HG02938 (cell line): ENCODE results near the gene COG7.
A peak's percentile ranks its signal among the peaks of the same experiment; 100 is the strongest.
"Not testable (repeated sequence)": the region's sequence is repeated elsewhere in the genome, so short reads cannot be mapped to it uniquely, and the experiment has no call there.

ENCODE experiments used
- ATAC-seq: cut with Tn5 transposase; IDR thresholded peaks from one replicate; pipeline ENCODE4 v1.9.1; 2021; ENCODE audit warnings: mild to moderate bottlenecking, moderate library complexity; ENCODE audit not compliant: unreplicated experiment

Gene COG7

DNA sequence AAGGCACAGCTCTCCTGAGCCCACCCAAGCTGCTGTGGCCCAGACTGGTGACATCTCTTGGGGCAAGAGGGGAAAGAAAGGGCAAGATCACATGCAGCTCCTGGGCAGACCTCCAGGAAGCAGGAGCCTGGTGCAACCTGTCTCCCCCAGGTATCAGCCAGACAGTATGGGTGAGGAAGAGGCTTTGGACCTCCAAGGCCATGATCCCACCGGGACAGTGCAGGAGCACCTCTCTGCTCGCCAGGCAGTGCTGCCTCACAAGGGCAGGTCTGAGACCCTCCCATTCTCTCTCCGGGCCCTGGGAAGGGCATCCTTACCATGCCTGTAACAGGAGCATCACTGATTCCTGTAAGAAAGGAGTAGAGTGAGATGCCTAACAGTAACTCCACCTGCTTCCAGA, 25.6 kb upstream of the COG7 start:
- ATAC-seq, result no peak

DNA sequence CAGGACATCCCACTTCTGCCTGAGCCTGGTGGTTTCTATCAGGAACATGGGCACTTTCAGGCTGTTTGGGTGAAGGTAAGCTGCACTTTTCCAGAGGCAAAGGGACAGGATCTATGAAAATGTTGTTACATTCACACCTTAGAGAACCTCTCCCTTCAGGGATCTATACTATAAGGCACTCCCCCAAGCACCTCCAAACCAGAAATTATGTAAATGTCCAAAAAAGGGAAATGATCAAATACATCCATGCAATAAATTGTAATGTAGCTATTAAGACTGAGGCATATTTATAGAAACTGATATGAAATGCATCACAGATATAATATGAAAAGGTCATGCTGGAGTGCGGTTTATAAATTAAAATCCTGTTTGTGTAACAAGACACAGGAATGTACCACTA, 23.3 kb upstream of the COG7 start:
- ATAC-seq, result no peak

DNA sequence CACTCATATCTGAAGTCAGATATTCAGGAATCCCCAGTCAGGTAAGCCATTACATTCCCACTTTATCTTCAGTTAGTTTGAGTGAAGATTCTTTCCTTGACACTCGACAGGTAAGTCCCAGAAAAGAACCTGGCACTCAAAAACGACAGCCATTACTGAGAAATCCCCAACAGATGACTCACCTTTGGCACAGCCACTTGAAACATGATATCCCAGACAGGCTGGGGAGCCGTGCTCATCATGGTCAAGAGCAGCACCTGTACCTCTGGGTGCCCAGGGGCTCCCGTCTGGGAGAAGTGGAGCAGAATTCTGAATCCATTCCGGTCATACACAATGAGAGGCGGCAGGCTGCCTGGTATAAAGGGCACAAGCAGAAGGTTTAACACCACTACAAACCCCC, 16.8 kb upstream of the COG7 start:
- ATAC-seq, result no peak

DNA sequence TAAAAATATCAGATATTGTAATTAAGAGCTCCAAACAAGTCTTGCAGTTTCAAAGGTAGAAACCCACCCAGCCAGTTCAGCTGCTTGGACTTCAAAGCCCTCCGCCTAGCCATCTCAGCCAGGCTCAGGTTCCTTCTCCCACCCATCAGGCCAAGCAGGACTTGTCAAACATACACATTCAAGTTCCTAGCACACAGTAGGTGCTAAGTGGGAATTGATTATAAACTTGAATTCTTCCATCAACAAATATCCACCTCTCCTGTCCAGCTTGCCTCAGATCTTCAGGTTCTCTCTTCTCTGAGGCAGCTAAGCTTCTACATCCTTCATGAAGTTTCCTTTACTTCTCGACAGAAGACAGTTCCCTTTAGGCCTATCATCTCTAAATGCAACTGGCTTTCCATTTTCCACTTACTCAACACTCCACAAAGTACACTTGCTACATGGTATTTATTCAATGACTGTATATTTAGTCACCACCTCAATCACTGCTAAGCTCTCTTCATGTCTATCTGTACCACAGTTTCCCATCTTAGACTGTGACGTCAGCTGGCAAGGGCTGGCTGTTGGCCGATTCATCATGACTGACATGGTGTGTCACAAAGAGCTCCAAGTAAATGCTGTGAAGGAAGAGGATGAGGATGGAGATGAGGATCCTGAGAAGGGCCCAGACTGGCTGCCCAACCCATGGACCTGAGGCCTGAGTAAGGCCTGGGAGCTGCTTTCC, 13.3 kb upstream of the COG7 start:
- ATAC-seq, result no peak

DNA sequence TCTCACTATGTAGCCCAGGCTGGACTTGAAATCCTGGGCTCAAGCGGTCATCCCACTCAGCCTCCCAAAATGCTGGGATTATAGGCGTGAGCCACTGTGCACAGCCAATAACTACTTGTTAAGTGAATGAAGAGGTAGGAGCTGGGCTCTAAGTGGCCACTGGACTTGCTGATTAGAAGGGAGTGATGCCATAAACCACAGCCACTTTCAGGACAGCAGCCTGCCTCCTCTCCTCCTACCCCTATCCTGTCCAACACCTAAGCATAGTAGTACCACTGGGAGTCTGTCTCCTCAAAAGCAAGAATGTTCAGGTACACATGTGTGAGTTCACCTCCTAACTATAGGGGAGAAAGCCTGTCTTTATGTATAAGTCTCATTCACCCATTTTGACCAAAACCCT, 12.2 kb upstream of the COG7 start:
- no peak for ATAC-seq

DNA sequence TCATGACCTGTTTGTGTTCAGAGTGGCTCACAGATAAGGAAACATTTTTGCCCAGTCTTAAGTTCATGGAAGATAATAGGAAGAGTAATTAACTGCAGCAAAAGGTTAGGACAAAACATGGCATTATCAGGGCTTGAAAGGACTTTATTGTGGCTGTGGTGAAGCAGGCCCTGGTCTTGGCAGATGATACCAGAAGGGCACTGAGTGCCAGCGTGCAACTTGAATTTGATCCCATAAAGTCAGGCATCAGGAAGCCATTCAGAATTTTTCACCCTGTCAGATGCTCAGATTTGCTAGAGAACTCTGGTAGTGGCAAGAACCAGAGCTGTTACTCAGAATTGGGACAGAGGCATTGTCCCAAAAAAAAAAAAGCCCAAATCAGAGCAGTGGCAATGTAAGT, 11.2 kb upstream of the COG7 start:
- ATAC-seq, result no peak

DNA sequence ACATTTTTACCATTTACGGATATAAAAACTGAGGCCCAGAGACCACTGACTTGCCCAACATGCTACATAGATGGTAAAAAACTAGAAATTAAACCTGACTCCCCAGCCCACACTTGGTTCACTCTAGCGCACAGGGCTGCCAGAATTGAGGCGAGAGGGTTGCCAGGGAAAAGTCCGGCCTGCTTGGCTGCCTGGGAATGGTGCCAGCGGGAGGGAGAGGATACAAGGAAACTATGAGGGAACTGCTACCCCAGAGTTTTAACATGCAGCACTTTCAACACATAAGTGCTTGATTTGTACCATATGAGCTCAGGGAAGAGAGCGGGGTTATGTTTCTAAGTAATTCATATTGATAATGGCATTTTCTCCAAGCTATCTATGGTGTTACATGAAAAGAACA, 10.0 kb upstream of the COG7 start:
- not testable (repeated sequence) for ATAC-seq

DNA sequence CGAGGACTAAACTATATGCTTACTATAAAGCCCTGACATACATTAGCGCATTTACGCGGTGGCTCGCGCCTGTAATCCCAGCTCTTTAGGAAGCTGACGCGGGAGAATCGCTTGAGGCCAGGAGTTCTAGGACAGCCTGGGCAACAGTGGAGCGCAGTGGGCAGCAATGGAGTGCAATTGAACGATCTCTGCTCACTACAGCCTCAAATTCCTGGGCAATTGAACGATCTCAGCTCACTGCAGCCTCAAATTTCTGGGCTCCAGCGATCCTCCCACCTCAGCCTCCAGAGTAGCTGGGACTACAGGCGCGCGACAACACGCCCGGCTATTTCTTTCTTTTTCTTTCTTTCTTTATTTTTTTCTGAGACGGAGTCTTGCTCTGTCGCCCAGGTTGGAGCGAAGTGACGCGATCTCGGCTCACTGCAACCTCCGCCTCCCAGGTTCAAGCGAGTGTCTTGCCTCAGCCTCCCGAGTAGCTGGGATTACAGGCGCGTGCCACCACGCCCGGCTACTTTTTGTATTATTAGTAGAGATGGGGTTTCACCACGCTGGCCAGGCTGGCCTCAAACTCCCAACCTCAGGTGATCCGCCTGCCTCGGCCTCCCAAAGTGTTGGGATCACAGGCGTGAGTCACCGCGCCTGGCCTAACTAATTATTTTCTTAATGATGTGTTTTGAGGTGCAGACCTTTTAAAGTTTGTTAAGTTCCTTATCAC, 506 bp upstream of the COG7 start:
- ATAC-seq, result peak; percentile 21

DNA sequence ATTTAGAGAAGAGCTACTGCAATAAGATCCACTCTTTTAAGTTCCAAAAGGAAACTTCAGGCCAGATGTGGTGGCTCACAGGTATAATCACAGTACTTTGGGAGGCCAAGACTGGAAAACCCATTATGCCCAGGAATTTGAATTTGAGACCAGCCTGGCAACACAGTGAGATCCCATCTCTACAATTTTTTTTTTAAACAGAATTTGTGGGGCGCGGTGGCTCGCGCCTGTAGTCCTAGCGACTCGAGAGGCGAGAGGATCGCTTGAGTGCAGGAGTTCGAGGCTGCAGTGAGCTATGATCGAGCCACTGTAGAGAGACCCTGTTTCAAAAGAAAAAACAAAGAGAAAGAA, 793 bp downstream of the COG7 start:
- no peak for ATAC-seq

DNA sequence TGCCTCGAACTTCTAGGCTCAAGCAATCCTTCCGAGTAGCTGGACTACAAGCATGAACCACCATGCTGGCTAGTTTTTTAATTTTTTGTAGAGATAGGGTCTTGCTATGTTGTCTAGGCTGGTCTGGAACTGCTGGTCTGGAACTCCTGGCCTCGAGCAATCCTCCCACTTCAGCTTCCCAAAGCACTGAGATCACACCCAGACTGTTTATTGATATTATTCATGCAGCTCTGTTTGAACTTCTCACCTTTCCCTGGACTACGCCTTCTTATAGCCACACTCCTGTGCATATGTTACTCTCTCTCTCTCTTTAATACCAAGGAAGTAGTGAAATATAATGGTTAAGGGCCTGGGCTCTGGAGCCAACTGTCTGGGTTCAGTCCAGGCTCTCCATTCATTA, 4.6 kb downstream of the COG7 start:
- ATAC-seq, result no peak

DNA sequence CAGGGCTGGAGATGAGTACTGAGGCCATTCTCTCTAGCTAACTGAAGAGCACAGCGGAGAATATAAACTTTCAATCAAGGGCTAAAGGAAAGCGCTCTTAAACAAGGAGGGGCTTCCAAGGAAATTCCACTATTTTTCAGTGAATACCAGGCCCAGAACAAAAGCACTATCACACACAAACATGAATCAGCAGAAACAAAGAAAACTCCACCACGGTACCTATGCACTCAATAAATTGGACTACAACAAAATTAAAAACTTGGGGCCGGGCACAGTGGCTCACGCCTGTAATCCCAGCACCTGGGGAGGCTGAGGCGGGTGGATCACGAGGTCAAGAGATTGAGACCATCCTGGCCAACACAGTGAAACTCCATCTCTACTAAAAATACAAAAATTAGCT, 15.4 kb downstream of the COG7 start:
- not testable (repeated sequence) for ATAC-seq

DNA sequence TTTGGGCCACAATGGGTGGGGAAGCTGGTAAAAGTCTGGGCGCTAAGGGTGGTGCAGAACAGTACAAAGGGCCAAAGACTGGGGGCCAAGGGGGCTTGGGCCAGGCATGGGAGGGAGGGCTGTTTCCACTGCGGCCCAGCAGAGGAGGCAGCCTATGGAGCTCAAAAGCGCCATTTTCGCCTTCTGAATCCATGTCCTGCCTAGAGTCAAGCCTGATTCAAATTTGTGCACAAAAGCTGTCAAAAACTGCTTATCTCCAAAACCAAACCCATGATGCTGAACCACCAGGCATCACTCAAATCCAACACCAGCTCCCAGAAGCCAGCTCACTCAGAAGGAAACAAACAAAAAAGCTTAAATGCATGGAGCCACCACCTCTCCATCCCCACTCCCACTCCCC, 16.0 kb downstream of the COG7 start:
- no peak for ATAC-seq

DNA sequence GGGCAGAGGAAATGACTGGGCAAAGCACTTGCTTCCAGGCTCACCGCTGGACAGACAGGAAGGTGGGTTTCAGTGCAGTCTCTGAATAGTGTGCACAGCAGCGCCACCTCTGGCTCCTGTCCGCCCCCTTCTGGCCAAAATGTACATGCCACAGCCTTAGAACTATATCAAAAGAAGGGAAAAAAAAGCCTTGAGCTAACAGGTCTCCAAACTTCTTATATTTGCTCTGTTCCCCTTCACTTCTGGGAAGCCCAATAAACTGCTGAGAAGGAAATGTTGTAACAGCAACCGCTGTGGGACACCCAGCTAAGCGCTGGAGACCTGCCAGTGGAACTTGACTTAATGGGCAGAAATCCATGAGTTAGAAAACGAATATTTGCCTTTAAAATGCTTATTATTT, 17.5 kb downstream of the COG7 start:
- ATAC-seq, result no peak

DNA sequence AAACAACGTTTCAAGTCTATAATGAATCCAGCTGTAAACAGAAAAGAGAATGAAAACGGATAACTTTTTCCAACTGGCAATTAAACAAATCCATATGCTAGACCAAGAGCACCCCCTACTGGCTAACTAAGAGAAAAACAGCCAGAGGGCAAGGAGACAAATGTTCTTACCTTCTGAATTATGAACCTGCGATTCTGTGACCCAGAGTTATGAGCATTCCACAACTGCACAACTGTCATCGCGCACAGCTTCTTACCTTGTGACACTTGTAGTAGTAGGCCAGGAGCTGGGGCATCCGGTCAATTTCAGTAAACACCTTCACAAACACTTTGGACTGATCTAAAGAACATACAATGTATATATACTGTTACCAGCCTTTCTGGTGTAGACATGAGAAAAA, 18.6 kb downstream of the COG7 start:
- ATAC-seq, result no peak

DNA sequence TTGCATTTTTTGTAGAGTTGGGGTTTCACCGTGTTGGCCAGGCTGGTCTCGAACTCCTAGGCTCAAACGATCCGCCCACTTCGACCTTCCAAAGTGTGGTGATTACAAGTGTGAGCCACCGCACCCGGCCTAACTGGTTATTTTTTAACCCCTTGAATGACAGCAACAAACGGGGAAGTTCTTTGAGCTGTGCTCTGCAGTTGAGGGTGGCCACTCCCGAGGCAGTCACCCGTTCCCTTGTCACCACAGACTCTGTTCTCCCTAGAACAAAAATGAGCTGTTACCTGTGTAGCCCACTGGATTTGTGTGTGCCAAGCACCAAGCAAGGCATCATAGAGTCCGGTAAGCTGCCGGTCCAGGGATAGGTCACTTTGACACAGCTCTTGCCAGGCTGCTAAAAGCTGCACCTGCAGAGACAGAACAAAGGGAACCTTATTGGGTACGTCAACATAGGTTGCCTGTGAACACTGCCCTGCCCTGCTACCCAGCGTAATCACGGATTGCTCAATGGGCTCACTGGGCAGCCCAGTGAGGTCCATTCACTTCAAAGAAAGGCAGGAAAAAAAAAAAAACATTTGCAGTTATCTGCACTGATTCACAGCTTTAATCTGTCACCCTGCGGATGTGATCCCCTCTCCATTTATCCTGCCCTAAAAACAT, 19.6 kb downstream of the COG7 start:
- no peak for ATAC-seq

DNA sequence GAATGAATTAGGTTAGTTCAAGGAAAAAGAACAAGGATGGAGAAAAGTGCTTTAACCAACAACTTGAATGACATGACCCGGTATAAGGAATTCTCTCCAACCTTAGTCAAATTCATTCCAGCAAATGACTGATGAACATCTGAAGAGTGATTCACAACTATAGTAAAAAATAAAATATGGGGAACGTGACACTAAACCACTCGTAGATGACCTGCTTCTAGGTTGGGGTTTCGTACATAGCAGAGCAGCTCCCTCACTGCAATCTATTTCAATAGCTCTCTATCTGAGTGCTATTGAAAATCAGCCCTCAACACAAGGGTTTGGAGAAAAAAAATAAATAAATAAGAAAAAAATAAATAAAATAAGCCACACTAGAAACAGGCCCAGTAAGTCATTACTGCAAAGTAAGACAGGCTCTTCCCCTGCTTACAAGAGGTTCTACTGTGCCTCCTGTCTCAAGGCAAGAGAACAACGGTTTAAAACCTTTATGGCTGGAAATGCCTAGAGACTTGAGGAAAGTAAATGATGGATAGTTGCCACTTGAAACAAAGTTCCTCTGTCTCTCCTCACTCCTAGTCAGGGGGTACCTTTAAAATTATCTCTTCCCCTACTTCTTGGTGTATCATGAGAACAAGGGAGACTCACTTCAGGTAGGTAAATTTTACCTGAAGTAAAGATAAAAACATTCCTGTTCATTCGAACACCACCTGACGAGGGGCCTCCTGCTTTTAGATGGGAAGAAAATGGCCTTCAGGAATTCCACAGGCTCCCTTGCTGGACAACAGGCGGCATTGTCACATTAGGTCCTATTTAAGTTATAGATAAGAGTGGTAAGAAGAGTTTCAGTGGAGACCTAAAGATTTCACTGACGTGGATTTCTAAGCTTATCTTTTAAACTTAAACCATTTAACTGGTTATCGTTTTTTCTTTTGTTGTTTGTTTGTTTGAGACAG, 20.5 kb downstream of the COG7 start:
- ATAC-seq, result no peak

DNA sequence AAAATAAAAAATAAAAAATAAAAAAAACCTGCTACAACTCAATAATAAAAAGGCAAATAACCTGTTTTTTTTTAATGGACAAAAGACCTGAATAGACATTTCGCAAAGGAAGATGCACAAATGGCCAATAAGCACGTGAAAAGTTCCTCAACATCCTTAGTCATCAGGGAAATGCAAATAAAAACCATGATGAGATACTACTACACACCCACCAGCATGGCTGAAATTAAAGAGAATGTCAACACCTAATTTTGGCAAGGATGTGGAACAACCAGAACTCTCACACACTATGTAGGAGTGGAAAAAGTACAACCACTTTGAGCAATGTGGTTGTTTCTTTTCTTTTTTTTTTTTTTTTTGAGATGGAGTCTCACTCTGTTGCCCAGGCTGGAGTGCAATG, 24.6 kb downstream of the COG7 start:
- no peak for ATAC-seq

DNA sequence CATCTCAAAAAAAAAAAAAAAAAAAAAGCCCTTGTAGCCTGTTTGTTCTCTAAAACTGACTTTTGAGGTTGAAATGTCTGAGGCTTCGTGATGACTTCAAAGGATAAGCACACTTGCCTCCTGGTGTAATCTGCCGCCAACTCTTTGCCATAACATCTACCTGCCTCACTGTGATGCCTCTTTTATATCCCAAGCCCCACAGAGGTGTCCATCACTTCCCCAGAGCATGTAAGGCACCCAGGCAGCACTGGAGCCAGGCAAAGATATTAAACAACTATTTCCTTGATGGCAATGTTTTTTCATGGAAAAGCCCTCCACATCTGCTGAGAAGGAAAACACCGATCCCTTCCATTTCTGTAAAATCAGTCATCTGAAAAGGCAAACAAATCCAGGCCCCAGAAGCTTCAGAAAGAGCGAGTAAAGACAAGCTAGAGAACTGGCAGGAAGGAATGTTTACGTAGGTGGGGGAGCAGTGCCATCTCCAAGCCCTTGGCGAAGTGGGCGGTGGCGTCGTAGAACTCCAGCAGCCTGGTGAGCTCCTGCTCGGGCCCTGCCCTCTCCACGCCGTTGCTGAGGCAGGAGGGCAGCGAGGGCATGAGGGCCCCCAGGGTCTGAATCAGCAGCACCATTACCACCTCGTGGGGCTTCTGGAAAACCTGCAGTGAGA, 28.6 kb downstream of the COG7 start:
- ATAC-seq, result no peak

DNA sequence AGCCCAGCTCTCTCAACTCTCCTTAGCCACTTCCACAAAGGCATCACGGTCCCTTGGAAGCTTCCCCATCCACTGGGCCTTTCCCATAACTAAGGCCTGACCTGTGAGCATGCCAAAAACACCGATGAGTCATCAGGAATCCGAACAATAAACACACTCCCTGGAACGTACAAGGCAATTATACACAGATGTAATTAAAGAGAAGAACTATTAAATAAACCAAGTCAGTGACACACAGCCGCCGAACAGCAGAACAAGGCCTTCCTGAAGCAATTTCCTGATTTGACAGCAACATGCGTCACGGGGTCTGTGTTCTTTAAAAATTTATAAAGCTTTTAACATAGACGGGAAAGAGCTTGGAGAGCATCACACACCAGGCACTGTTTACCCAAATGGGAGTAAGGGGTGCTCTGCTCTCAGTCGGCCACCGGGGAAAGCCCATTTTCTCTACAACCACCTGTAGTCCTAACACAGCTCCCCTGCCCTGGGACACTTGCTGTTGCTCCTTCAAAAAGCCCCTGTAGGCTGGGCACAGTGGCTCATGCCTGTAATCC, 29.4 kb downstream of the COG7 start:
- no peak for ATAC-seq

DNA sequence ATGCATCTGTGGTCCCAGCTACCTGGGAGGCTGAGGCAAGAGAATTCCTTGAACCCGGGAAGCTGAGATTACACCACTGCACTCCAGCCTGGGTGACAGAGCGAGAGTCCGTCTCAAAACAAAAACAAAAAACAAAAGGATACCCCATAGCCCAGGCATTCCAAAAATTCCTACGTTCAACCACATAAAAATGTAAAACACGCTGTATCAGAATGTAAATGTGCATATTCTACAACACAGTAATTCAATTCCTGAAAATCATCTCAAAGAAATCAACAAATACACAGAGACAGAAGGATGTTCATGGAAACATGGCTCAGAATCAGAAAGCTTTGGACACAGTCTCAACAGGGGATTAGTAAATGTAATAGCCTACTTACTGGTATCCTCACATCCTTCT, 33.0 kb downstream of the COG7 start:
- no peak for ATAC-seq
